Measurements from ENCODE around the gene GLI3. TPM values are rescaled to one million over a fixed set of nuclear protein-coding genes. Genes with fewer than 3 reads are reported as not detected.

GLI3 gene
- total RNA-seq, 1 donor = 4.3 TPM

GRCh38 chr7:42185726-42186125 lies 51.3 kb downstream of the GLI3 start:
- no peak for DNase-seq (ENCODE audit: low read depth)
- no peak for TF ChIP-seq CTCF (IDR thresholded peaks at IDR 0.05; ENCODE audit: insufficient read depth, low read depth, low read length)

GRCh38 chr7:42183547-42183946 lies 53.5 kb downstream of the GLI3 start:
- TF ChIP-seq CTCF (IDR thresholded peaks at IDR 0.05; ENCODE audit: insufficient read depth, low read depth, low read length) = no peak
- H3K4me3 ChIP-seq (ENCODE audit: low read depth, low read length) = no peak overlapping the region
- peak; percentile 29 for DNase-seq (ENCODE audit: low read depth)

More at GRCh38 chr7:42185726-42186125, 51.3 kb downstream of the GLI3 start:
- H3K4me3 ChIP-seq (ENCODE audit: low read depth, low read length) = no peak overlapping the region

- no peak for DNase-seq (ENCODE audit: low read depth)
- H3K4me3 ChIP-seq (ENCODE audit: low read depth, low read length) = no peak overlapping the region
These were observed 55.4 kb downstream of the GLI3 start for GRCh38 chr7:42181566-42181965.

GRCh38 chr7:42180806-42181205 lies 56.2 kb downstream of the GLI3 start:
- no peak for TF ChIP-seq CTCF (IDR thresholded peaks at IDR 0.05; ENCODE audit: insufficient read depth, low read depth, low read length)
- DNase-seq (ENCODE audit: low read depth) = peak; percentile 81
- no peak overlapping the region for H3K4me3 ChIP-seq (ENCODE audit: low read depth, low read length)

More at GRCh38 chr7:42181566-42181965, 55.4 kb downstream of the GLI3 start:
- no peak for TF ChIP-seq CTCF (IDR thresholded peaks at IDR 0.05; ENCODE audit: insufficient read depth, low read depth, low read length)

- no peak for DNase-seq (ENCODE audit: low read depth)
- no peak overlapping the region for H3K4me3 ChIP-seq (ENCODE audit: low read depth, low read length)
- no peak for TF ChIP-seq CTCF (IDR thresholded peaks at IDR 0.05; ENCODE audit: insufficient read depth, low read depth, low read length)
These were observed 60.3 kb downstream of the GLI3 start for GRCh38 chr7:42176724-42177101.

- DNase-seq (ENCODE audit: low read depth) = no peak
- no peak overlapping the region for H3K4me3 ChIP-seq (ENCODE audit: low read depth, low read length)
- no peak for TF ChIP-seq CTCF (IDR thresholded peaks at IDR 0.05; ENCODE audit: insufficient read depth, low read depth, low read length)
These were observed 60.9 kb downstream of the GLI3 start for GRCh38 chr7:42175834-42176723.

Measured in fibroblast of villous mesenchyme (primary cell).